HepG2 (cell line): ENCODE results near the gene NKD1. TPM values are rescaled to one million over a fixed set of nuclear protein-coding genes. Genes with fewer than 3 reads are reported as not detected.

ENCODE experiments used
- AGO1 ChIP-seq: fragments of 200-400 bp; formaldehyde crosslinking; IDR thresholded peaks from 2 replicates; pipeline ENCODE4 v1.6.1; 2017; ENCODE audit warnings: mild to moderate bottlenecking, low read depth, low read length, moderate library complexity; ENCODE audit not compliant: poor library complexity, severe bottlenecking
- ATF7-NPFF ChIP-seq: sonication (generic); formaldehyde crosslinking; IDR thresholded peaks from 2 replicates; pipeline ENCODE4 v1.8.1; 2023; ENCODE audit warnings: mild to moderate bottlenecking, low read depth, missing genetic modification reagents, moderate library complexity
- DPF2 ChIP-seq: sonication (generic); formaldehyde crosslinking; IDR thresholded peaks from 2 replicates; pipeline ENCODE4 v1.4.0; 2020; ENCODE audit warnings: mild to moderate bottlenecking, low read depth, missing genetic modification reagents, borderline replicate concordance
- FOXK2 ChIP-seq: fragments of 450-650 bp; IDR thresholded peaks from 2 replicates; pipeline ENCODE4 v1.6.1; 2016
- HNF4G ChIP-seq, 2 experiments: sonication (generic) in 1 of 2; formaldehyde crosslinking in 1 of 2; IDR thresholded peaks; 2 replicates each; pipeline versions ENCODE4 v1.4.0 to v1.6.1; 2011 to 2020; ENCODE audit warnings: borderline replicate concordance in 2 of 2, low read depth in 2 of 2, mild to moderate bottlenecking in 2 of 2, low read length in 1 of 2, missing genetic modification reagents in 1 of 2, moderate library complexity in 1 of 2
- HNRNPUL1 ChIP-seq: fragments of 200-400 bp; formaldehyde crosslinking; IDR thresholded peaks from 2 replicates; pipeline ENCODE4 v1.6.1; 2017; ENCODE audit warnings: low read depth, mild to moderate bottlenecking, low read length, moderate library complexity
- JUN ChIP-seq: sonication (generic); formaldehyde crosslinking; IDR thresholded peaks from 2 replicates; pipeline ENCODE4 v1.4.0; 2020; ENCODE audit warnings: mild to moderate bottlenecking, missing genetic modification reagents
- KLF15 ChIP-seq: sonication (generic); formaldehyde crosslinking; IDR thresholded peaks from 2 replicates; pipeline ENCODE4 v1.8.1; 2023; ENCODE audit warnings: borderline replicate concordance, mild to moderate bottlenecking, inconsistent platforms, missing genetic modification reagents, mixed read lengths
- NR2F6 ChIP-seq, 2 experiments: IDR thresholded peaks; 2 replicates each; pipeline ENCODE4 v1.6.1; 2016; ENCODE audit warnings: antibody characterized with exemption in 1 of 2, mild to moderate bottlenecking in 1 of 2
- REPIN1 ChIP-seq: sonication (generic); formaldehyde crosslinking; IDR thresholded peaks from 2 replicates; pipeline ENCODE4 v1.8.0; 2022; ENCODE audit warnings: missing genetic modification reagents, low read depth, mild to moderate bottlenecking, borderline replicate concordance
- TIGD3 ChIP-seq: sonication (generic); formaldehyde crosslinking; IDR thresholded peaks from 2 replicates; pipeline ENCODE4 v1.5.1; 2020; ENCODE audit warnings: mild to moderate bottlenecking, missing genetic modification reagents, borderline replicate concordance
- U2AF1 ChIP-seq: fragments of 200-400 bp; formaldehyde crosslinking; optimal IDR thresholded peaks from 2 replicates; pipeline ENCODE3; 2017; ENCODE audit warnings: mild to moderate bottlenecking, low read depth, low read length
- U2AF2 ChIP-seq: fragments of 200-400 bp; formaldehyde crosslinking; IDR thresholded peaks from 2 replicates; pipeline ENCODE4 v1.6.1; 2017; ENCODE audit warnings: low read depth, mild to moderate bottlenecking, low read length
- ZBTB20 ChIP-seq: sonication (generic); formaldehyde crosslinking; IDR thresholded peaks from 2 replicates; pipeline ENCODE4 v1.8.1; 2023; ENCODE audit warnings: missing genetic modification reagents, low read depth, mild to moderate bottlenecking, borderline replicate concordance
- ZFP36L2 ChIP-seq: sonication (generic); formaldehyde crosslinking; IDR thresholded peaks from 2 replicates; pipeline ENCODE4 v1.4.0; 2020; ENCODE audit warnings: missing genetic modification reagents
- ZFP82 ChIP-seq: sonication (generic); formaldehyde crosslinking; IDR thresholded peaks from 2 replicates; pipeline ENCODE4 v1.5.1; 2020; ENCODE audit warnings: mild to moderate bottlenecking, missing genetic modification reagents, borderline replicate concordance
- ZNF232 ChIP-seq: sonication (generic); formaldehyde crosslinking; IDR thresholded peaks from 2 replicates; pipeline ENCODE4 v1.4.0; 2020; ENCODE audit warnings: missing genetic modification reagents, borderline replicate concordance
- ZNF335 ChIP-seq: sonication (generic); formaldehyde crosslinking; IDR thresholded peaks from 2 replicates; pipeline ENCODE4 v1.4.0; 2020; ENCODE audit warnings: missing genetic modification reagents
- ZNF564 ChIP-seq: sonication (generic); formaldehyde crosslinking; IDR thresholded peaks from 2 replicates; pipeline ENCODE4 v1.8.1; 2023; ENCODE audit warnings: mild to moderate bottlenecking, missing genetic modification reagents
- ZNF780A ChIP-seq: sonication (generic); formaldehyde crosslinking; IDR thresholded peaks from 2 replicates; pipeline ENCODE4 v1.8.0; 2022; ENCODE audit warnings: mild to moderate bottlenecking, missing genetic modification reagents, moderate library complexity
- polyA plus RNA-seq, 8 experiments: library from polyadenylated mRNA; depleted of rRNA in 3 of 8; stranded (reverse) in 7 of 8; unstranded in 1 of 8; fragments of >200 nt; fragmentation: Illumina TruSeq in 4 of 8; extraction: Trizol in 4 of 8; gene quantifications; 2 replicates each; pipeline versions ENCODE4 v1.2.1 to v1.2.3, GENCODE V29; 2011 to 2016; ENCODE audit warnings: low read depth in 4 of 8, missing spikeins in 1 of 8, mixed read lengths in 1 of 8; ENCODE audit not compliant: insufficient read depth in 1 of 8
- total RNA-seq, 5 experiments: library from RNA; depleted of rRNA; stranded (reverse); fragments of >200 nt; fragmentation: Illumina TruSeq; extraction: Trizol; gene quantifications; 2 replicates each; pipeline ENCODE4 v1.2.3, GENCODE V29; 2016; ENCODE audit warnings: low read depth in 1 of 5
- TF ChIP-seq, protein P1 (sequence below): sonication (generic); formaldehyde crosslinking; IDR thresholded peaks from 2 replicates; pipeline ENCODE4 v1.4.0; 2020; ENCODE audit warnings: low read depth, mild to moderate bottlenecking, missing genetic modification reagents
- TF ChIP-seq, protein P2 (sequence below): sonication (generic); formaldehyde crosslinking; IDR thresholded peaks from 2 replicates; pipeline ENCODE4 v1.5.0; 2020; ENCODE audit warnings: mild to moderate bottlenecking, missing genetic modification reagents, borderline replicate concordance

Gene NKD1
- total and polyA plus RNA-seq, 2 of the 13 experiments (the other 11 are each of a cell fraction or from before 2014, with no cell fraction given), result 70.4 to 121 TPM

DNA sequence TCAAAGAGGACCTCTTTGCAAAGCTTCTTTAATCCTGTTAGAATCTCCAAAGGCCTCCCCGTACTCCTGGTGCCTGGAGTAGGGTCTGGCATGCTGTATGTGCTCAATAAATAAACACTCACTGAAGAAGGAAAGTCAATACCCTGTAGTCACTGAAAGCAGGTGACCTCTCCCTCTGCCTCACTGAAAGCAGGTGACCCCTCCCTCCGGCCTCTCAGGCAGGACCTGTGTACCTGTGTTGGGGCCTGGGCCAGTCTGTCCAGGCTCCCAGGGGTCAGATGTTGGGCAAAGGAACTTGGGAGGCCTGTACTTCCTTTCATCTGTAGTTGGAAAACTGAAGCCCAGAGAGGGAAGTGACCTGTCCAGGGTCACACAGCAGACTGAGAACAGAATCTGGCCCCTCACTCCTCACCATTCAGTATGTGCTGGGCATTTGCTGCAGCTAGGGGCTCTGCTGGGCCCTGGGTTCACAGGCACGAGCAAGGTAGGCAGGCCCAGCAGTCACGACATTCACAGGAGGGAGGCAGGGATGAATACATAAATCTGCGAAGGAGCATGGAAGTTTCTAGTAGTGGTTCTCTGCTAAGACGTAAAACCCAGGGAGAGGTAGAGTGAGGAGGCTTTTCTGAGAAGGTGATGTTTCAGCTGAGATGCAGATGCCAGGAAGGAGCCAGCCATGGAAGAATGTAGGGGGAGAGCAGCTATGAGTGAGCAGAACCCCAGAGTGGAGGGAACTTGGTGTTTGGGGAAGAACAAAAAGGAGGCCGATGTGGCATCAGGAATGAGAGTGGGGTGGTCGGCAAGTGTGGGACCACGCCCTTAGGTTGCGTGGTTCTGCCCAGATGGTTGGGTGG lies 64.0 kb downstream of the NKD1 start (continued):
- TF ChIP-seq TIGD3 (CRISPR knock-in tag), result no peak
- TF ChIP-seq KLF15 (CRISPR knock-in tag), result no peak
- no peak for TF ChIP-seq JUN (CRISPR knock-in tag)
- TF ChIP-seq U2AF2, result no peak
- no peak for TF ChIP-seq NR2F6 (IDR thresholded peaks at IDR 0.05)
- TF ChIP-seq NR2F6 (CRISPR knock-in tag; IDR thresholded peaks at IDR 0.05), result 0 out of 2 replicates have a peak, but pooled peaks have one; percentile 26
- TF ChIP-seq AGO1, result no peak
- TF ChIP-seq ZNF335 (CRISPR knock-in tag), result no peak
- TF ChIP-seq ZFP82 (CRISPR knock-in tag), result no peak
- no peak for TF ChIP-seq FOXK2
- TF ChIP-seq U2AF1, result peak; percentile 45
- TF ChIP-seq ZBTB20 (CRISPR knock-in tag), result no peak
- TF ChIP-seq DPF2, result no peak
- no peak for TF ChIP-seq REPIN1 (CRISPR knock-in tag)
- no peak for TF ChIP-seq ATF7-NPFF (CRISPR knock-in tag)
- no peak for TF ChIP-seq HNF4G (IDR thresholded peaks at IDR 0.05; ENCODE audit: borderline replicate concordance, low read depth, low read length)
- TF ChIP-seq HNF4G (CRISPR knock-in tag; IDR thresholded peaks at IDR 0.05; ENCODE audit: borderline replicate concordance, low read depth), result no peak
- TF ChIP-seq ZNF232 (CRISPR knock-in tag), result no peak
- TF ChIP-seq, protein P1, sequence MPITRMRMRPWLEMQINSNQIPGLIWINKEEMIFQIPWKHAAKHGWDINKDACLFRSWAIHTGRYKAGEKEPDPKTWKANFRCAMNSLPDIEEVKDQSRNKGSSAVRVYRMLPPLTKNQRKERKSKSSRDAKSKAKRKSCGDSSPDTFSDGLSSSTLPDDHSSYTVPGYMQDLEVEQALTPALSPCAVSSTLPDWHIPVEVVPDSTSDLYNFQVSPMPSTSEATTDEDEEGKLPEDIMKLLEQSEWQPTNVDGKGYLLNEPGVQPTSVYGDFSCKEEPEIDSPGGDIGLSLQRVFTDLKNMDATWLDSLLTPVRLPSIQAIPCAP (CRISPR knock-in tag), result no peak
- TF ChIP-seq ZNF564 (CRISPR knock-in tag), result no peak
- no peak for TF ChIP-seq HNRNPUL1
- no peak for TF ChIP-seq ZNF780A (CRISPR knock-in tag)
- TF ChIP-seq ZFP36L2 (CRISPR knock-in tag), result no peak
- TF ChIP-seq, protein P2, sequence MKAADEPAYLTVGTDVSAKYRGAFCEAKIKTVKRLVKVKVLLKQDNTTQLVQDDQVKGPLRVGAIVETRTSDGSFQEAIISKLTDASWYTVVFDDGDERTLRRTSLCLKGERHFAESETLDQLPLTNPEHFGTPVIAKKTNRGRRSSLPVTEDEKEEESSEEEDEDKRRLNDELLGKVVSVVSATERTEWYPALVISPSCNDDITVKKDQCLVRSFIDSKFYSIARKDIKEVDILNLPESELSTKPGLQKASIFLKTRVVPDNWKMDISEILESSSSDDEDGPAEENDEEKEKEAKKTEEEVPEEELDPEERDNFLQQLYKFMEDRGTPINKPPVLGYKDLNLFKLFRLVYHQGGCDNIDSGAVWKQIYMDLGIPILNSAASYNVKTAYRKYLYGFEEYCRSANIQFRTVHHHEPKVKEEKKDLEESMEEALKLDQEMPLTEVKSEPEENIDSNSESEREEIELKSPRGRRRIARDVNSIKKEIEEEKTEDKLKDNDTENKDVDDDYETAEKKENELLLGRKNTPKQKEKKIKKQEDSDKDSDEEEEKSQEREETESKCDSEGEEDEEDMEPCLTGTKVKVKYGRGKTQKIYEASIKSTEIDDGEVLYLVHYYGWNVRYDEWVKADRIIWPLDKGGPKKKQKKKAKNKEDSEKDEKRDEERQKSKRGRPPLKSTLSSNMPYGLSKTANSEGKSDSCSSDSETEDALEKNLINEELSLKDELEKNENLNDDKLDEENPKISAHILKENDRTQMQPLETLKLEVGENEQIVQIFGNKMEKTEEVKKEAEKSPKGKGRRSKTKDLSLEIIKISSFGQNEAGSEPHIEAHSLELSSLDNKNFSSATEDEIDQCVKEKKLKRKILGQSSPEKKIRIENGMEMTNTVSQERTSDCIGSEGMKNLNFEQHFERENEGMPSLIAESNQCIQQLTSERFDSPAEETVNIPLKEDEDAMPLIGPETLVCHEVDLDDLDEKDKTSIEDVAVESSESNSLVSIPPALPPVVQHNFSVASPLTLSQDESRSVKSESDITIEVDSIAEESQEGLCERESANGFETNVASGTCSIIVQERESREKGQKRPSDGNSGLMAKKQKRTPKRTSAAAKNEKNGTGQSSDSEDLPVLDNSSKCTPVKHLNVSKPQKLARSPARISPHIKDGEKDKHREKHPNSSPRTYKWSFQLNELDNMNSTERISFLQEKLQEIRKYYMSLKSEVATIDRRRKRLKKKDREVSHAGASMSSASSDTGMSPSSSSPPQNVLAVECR, result no peak
